Activated CD8-positive, alpha-beta memory T cell treated with anti-CD3 and anti-CD28 coated beads for 24 hours (primary cell): ENCODE measurements around the gene SH3D19.
"Not testable (repeated sequence)": the region's sequence is repeated elsewhere in the genome, so short reads cannot be mapped to it uniquely, and the experiment has no call there.

Experiments
- DNase-seq: peaks from one replicate; pipeline ENCODE4 v3.0.0-alpha.2; 2020

The SH3D19 gene

GRCh38 chr4:151087467-151087866 lies 237.9 kb downstream of the SH3D19 start:
- DNase-seq = no peak

DNA sequence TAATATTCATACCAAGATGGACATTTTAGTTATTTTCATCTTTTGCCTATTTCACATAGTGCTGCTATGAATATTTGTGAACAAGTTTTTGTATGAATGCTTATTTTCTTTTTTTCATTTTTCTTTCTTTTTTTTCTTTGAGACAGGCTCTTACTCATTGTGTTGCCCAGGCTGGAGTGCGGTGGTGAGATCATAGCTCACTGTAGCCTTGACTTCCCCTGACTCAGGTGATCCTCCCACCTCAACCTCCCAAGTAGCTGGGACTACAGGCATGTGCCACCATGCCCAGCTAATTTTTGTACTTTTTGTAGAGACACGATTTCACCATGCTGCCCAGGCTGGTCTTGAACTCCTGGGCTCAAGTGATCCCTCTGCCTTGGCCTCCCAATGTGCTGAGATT lies 247.4 kb downstream of the SH3D19 start:
- not testable (repeated sequence) for DNase-seq

DNA sequence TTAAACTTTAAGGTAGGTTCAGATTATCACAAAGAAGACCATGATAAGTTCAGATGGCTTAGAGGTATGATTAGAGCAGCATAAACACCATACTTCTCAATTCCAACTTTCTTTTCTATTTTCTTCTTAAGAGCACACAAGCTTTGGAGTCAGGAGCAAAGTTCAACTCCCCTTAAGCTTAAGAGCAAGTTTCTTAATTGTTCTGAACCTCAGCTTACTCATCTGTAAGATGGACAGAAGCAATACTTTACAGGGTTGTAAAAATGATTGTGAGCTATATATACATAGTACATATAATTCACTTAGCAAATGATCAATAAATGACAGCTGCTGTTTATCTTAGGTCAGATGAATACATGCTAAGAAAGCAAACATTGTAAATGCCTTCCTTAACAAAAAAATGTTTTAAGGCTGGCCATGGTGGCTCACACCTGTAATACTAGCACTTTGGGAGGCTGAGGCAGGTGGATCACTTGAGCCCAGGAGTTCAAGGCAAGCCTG lies 250.9 kb downstream of the SH3D19 start:
- no peak for DNase-seq
